HG03097 (cell line): ENCODE results near the gene RCSD1.
A peak's percentile ranks its signal among the peaks of the same experiment; 100 is the strongest.

Experiments used
- ATAC-seq: cut with Tn5 transposase; IDR thresholded peaks from one replicate; pipeline ENCODE4 v1.9.1; 2021; ENCODE audit not compliant: unreplicated experiment, low FRiP score

RCSD1 gene

GRCh38 chr1:167663002-167663772, 33.2 kb downstream of the RCSD1 start:
- no peak for ATAC-seq

GRCh38 chr1:167665469-167665868, 35.4 kb downstream of the RCSD1 start:
- ATAC-seq, result no peak

- no peak for ATAC-seq
Measured at GRCh38 chr1:167666416-167666815, 36.4 kb downstream of the RCSD1 start.

GRCh38 chr1:167667536-167667935, 37.5 kb downstream of the RCSD1 start:
- no peak for ATAC-seq

- ATAC-seq, result peak; percentile 64
Measured at GRCh38 chr1:167668108-167668507, 38.1 kb downstream of the RCSD1 start.

DNA sequence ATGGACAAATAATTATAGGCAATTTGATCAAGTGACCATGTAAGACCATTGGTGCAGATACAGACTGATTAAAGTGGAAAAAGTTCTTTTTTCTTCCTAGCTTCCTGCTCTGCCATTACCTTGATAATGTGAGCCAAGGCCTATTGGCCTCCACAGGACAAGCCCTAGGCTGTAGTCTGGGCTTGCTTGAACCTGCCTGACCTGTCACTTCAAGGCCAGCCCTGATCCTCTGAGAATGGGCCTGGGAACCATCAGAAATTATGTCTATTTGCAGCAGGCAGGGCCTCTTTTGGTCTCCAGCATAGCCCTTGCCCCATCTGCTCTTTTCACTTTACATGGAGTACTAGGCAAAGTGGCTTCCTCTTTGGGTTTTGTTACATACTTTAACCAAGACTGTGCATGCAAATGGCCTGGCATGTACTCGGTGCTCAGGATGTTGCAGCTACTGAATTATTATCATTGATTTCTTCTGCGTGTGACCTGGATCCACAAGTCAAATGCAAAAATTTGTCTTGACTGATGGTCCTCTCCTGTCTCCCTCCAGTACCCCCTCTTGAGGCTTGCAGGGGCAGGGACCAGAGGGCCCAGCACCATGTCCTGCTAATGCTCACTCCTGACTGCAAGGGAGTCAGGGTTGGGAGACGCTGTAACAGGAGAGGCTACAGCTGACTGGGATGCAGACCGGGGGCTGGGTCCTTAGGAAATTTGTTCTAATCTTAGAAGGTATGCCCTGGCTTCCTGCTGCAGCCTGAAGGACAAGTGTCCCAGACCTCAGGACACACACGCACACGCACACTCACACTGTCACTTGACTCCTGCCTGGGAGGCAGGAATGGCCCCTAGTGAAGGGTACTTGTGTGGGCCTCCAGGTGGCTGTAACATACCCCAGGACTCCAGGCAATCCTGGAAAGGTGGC, 39.4 kb downstream of the RCSD1 start:
- ATAC-seq, result peak; percentile 51

- ATAC-seq, result no peak
Measured at GRCh38 chr1:167670563-167670962, 40.5 kb downstream of the RCSD1 start.

- no peak for ATAC-seq
Measured at GRCh38 chr1:167671727-167672511, 41.9 kb downstream of the RCSD1 start.

DNA sequence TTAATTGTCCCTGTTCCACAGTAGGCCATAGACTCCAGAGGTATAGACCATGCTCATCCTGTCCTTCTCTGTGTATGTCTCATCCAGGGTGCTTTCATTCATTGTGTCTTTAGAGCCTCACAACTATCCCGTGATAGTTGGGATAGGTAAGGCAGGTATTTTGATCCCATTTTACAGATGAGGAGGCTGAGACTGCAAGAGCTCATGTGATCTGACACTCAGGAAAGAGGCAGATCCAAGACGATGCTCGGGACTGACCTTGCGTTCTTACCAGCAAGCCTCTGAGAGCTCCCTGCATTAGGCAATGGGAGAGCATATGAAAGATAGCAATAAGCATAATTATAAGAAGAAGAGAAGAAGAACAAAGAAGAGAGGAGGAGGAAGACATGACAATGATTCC, 42.8 kb downstream of the RCSD1 start:
- no peak for ATAC-seq

DNA sequence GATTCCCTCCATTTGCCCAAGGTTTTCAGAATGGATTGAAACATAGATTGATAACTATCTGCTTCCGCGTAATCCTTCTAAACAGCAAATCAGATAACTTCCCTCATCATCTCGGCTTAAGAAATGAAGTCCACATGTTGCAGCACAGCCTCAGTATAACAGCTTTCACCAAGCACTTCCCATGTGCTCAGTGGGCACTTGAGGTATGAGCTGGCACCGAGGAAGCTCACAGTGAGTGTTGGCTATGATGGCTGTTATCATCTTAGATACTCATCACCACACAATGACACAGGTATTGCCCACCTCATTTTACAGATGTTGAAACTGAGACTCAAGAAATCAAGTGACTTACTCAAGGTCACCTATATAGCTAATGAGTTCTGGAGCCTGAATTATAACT, 43.2 kb downstream of the RCSD1 start:
- no peak for ATAC-seq

DNA sequence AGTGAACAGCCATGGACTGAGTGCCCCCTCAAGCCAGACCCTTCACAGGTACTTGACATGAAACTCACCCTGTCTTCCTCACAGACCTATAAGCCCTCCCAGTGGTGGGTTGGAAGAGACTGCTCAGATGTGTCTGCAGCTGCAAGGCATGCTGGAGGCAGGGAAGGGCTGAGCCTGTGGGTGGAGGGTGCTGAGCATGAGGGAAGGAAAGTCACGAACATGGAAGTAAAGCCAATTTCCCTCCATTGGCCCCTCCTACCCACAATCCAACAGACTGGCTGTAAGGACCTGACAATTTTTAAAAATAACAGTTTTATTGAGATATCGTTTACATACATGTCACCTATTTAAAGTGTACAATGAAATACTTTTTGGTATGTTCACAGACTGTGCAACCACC, 44.1 kb downstream of the RCSD1 start:
- ATAC-seq, result no peak

GRCh38 chr1:167675440-167675839, 45.4 kb downstream of the RCSD1 start:
- ATAC-seq, result no peak

GRCh38 chr1:167676205-167676915, 46.3 kb downstream of the RCSD1 start:
- peak; percentile 43 for ATAC-seq

- peak; percentile 19 for ATAC-seq
Measured at GRCh38 chr1:167676916-167677848, 47.1 kb downstream of the RCSD1 start.

DNA sequence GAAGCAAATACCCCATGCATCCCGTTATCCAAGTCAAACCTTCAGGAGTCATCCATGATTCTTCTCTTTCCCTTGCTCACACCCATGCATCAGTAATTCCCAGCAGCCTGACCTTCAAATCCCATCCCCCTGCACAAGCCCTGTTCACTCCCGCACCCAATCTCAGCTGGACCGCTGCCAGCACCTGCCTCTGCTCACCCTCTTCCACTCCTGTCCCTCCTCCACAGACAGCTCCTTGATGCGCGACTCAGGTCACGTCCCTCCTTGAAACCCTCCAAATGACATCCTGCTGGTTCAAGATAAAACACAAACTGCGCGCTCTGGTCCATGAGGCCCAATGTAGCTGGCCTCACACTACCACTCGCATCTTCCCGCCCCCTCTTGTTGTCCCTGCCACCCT, 48.4 kb downstream of the RCSD1 start:
- no peak for ATAC-seq

GRCh38 chr1:167678838-167679237, 48.8 kb downstream of the RCSD1 start:
- no peak for ATAC-seq

DNA sequence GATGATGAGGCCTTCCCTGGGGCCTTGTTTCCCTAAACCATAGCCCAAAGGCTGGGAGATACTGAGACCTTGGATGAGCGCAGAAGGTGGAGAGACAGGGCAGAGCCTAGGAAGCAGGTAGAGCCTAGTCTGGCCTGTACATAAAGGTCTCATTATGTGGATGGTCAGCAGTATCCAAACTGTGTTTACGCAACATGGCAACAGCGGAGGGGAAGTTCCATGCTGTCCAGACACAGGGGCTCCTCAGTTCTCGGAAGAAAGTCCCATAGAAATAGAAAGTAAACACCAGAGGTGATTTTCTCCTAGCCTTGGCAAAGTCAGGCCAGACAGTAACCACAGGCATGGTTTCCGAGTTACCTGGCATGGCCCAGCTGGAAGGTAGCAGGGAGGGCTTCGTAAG, 49.7 kb downstream of the RCSD1 start:
- ATAC-seq, result no peak

GRCh38 chr1:167681024-167681423, 51.0 kb downstream of the RCSD1 start:
- ATAC-seq, result no peak

DNA sequence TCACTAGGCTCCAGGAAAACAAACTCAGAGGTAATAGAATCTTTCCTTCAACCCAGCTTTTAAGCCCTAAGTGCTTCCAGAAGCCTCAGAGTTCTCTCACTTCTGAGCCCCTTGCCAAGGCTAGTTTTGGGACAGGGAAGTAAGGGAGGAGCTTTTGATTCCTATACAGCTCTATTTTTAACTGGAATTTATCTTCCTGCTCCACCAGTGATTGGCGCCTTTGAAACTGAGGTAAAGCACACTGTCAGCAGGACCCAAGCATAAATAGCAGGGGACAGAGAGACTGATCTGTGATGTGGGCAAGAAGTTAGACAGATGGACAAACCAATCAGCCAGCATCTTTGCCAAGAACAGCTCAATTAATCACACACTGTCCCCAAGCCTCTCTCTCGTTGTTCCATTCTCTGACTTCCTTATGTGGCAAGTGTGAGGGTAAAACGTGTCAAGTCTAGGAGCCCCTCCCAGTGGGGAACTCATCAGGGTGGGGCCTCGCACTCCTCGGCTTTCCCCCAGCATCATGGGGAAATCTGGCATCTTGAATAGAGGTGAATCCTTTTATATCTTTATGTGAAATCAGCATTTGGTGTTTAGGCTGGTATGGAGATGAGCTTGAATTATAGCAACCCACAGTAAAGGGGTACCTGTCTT, 51.5 kb downstream of the RCSD1 start:
- no peak for ATAC-seq
